Neural progenitor cell (in vitro differentiated cells): ENCODE measurements around the gene DUSP18. TPM values are rescaled to one million over a fixed set of nuclear protein-coding genes. Genes with fewer than 3 reads are reported as not detected.

ENCODE experiments used
- DNase-seq: peaks from one replicate; pipeline ENCODE4 v3.0.0-alpha.2; 2016; ENCODE audit warnings: low spot score
- H2AFZ ChIP-seq: fragments of 200-600 bp; sonication (generic); replicated peaks from 2 replicates; pipeline ENCODE4 v1.6.1; 2016; ENCODE audit warnings: antibody characterized with exemption
- H3F3A ChIP-seq: fragments of 200-600 bp; sonication (generic); 2 replicates; pipeline ENCODE4 v1.6.1; 2016; ENCODE audit warnings: antibody characterized with exemption, low read depth
- H3K27ac ChIP-seq: fragments of 200-600 bp; sonication (generic); 2 replicates; pipeline ENCODE4 v1.5.1; 2016; ENCODE audit warnings: mild to moderate bottlenecking
- H3K27me3 ChIP-seq: fragments of 200-600 bp; sonication (generic); 2 replicates; pipeline ENCODE4 v1.6.1; 2016; ENCODE audit warnings: mild to moderate bottlenecking, moderate library complexity
- H3K36me3 ChIP-seq: fragments of 200-600 bp; sonication (generic); 2 replicates; pipeline ENCODE4 v1.5.1; 2016
- H3K4me1 ChIP-seq: fragments of 200-600 bp; sonication (generic); 2 replicates; pipeline ENCODE4 v1.6.1; 2016; ENCODE audit warnings: mixed run types
- H3K4me2 ChIP-seq: fragments of 200-600 bp; sonication (generic); 2 replicates; pipeline ENCODE4 v1.6.1; 2016
- H3K4me3 ChIP-seq: fragments of 200-600 bp; sonication (generic); 2 replicates; pipeline ENCODE4 v1.5.1; 2016
- H3K79me2 ChIP-seq: fragments of 200-600 bp; sonication (generic); 2 replicates; pipeline ENCODE4 v1.6.1; 2016; ENCODE audit warnings: low read depth
- H3K9ac ChIP-seq: fragments of 200-600 bp; sonication (generic); 2 replicates; pipeline ENCODE4 v1.6.1; 2016
- H3K9me3 ChIP-seq: fragments of 200-600 bp; sonication (generic); 2 replicates; pipeline ENCODE4 v1.5.1; 2016; ENCODE audit warnings: low read depth
- H4K20me1 ChIP-seq: fragments of 200-600 bp; sonication (generic); 2 replicates; pipeline ENCODE4 v1.6.1; 2016; ENCODE audit warnings: low read depth
- H3K27ac Mint-ChIP-seq: 3 replicates; pipeline ENCODE4 v1.8.0; 2021; ENCODE audit warnings: mixed read lengths
- H3K27me3 Mint-ChIP-seq: 2 replicates; pipeline ENCODE4 v1.8.0; 2022; ENCODE audit warnings: low read depth, mild to moderate bottlenecking, inconsistent platforms, moderate library complexity, mixed read lengths; ENCODE audit not compliant: insufficient read depth
- H3K36me3 Mint-ChIP-seq: 3 replicates; pipeline ENCODE4 v1.8.0; 2021; ENCODE audit warnings: mixed read lengths
- H3K4me1 Mint-ChIP-seq: 3 replicates; pipeline ENCODE4 v1.8.0; 2021; ENCODE audit warnings: mixed read lengths
- H3K4me3 Mint-ChIP-seq: 3 replicates; pipeline ENCODE4 v1.8.0; 2021; ENCODE audit warnings: mild to moderate bottlenecking, moderate library complexity, mixed read lengths
- H3K9me3 Mint-ChIP-seq: 3 replicates; pipeline ENCODE4 v1.8.0; 2020; ENCODE audit warnings: mixed read lengths
- EZH2 ChIP-seq: fragments of 200-600 bp; sonication (generic); IDR thresholded peaks from 2 replicates; pipeline ENCODE4 v1.6.1; 2017; ENCODE audit warnings: antibody characterized with exemption, mild to moderate bottlenecking, moderate library complexity
- EZH2phosphoT487 ChIP-seq: fragments of 200-600 bp; sonication (generic); IDR thresholded peaks from 2 replicates; pipeline ENCODE4 v1.6.1; 2017; ENCODE audit warnings: antibody characterized with exemption
- total RNA-seq: library from RNA; depleted of rRNA; stranded (reverse); fragments of >200 nt; gene quantifications from 2 replicates; pipeline ENCODE4 v1.2.3, GENCODE V29; 2015; ENCODE audit warnings: low replicate concordance
- TF ChIP-seq, protein P1 (sequence below): fragments of 200-600 bp; sonication (generic); IDR thresholded peaks from 2 replicates; pipeline ENCODE4 v1.5.1; 2017; ENCODE audit warnings: antibody characterized with exemption, mild to moderate bottlenecking

DUSP18 gene
- total RNA-seq, 1 donor from 2014 or later: 3.1 TPM

DNA sequence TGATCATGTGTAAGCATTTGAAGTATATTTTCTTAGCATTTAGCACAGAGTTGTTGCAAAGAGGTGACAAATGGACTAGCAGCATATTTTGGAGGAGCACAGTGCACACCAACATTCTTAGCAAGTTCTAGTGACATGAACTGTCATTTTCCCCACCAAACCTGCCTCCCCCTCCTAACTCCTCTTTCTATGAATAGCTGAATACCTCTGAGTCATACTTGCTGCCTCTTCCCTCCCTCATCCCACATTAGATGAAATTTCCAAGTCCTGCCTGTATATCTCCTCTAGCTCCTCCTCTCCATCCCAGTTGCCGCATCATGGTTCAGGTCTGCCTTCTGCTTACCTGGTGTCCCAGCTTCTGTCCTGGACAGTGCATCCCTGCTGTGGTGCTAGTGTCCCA, 34.2 kb upstream of the DUSP18 start:
- no peak overlapping the region for H3K4me3 Mint-ChIP-seq

DNA sequence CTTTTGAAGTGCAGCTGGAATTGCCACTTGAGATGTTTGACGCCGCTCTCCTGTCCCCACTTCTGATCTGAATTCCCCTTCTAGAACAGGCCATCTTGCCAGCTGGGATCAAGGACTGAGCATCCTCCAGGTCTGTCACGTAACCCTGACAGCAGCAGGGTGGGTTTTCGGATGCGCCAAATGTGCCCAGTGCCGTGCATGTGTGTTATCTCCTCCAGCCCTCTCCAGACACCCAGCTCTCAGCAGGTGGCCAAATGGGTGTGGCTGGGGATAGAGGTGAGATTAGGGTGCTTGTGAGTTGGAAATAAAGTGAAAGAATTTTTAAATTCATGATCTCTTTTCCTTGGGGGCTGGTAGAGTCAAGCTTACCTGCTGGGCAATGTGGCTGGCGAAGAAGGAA, 30.3 kb upstream of the DUSP18 start:
- Histone ChIP-seq H3F3A (peaks cover 6% of the 10 kb centered on the region), H3K9ac (no peak overlapping the region), H3K9me3 (no peaks in the 10 kb centered on the region), H3K36me3 (no peaks in the 10 kb centered on the region), H3K4me3 (no peak overlapping the region), H3K79me2 (no peaks in the 10 kb centered on the region), H3K4me2 (no peak overlapping the region), H3K27ac (no peak overlapping the region), H3K27me3 (peaks cover 48% of the 10 kb centered on the region), H4K20me1 (peaks cover 8% of the 10 kb centered on the region), H3K4me1 (no peaks in the 10 kb centered on the region), H2AFZ (no peak overlapping the region)
- Mint-ChIP-seq H3K4me3 (no peak overlapping the region), H3K36me3 (no peaks in the 10 kb centered on the region), H3K27me3 (peaks cover 19% of the 10 kb centered on the region), H3K9me3 (no peaks in the 10 kb centered on the region), H3K27ac (no peak overlapping the region), H3K4me1 (peaks cover 18% of the 10 kb centered on the region)
- TF ChIP-seq EZH2phosphoT487 (no peak), EZH2 (no peak)
- TF ChIP-seq, protein P1, sequence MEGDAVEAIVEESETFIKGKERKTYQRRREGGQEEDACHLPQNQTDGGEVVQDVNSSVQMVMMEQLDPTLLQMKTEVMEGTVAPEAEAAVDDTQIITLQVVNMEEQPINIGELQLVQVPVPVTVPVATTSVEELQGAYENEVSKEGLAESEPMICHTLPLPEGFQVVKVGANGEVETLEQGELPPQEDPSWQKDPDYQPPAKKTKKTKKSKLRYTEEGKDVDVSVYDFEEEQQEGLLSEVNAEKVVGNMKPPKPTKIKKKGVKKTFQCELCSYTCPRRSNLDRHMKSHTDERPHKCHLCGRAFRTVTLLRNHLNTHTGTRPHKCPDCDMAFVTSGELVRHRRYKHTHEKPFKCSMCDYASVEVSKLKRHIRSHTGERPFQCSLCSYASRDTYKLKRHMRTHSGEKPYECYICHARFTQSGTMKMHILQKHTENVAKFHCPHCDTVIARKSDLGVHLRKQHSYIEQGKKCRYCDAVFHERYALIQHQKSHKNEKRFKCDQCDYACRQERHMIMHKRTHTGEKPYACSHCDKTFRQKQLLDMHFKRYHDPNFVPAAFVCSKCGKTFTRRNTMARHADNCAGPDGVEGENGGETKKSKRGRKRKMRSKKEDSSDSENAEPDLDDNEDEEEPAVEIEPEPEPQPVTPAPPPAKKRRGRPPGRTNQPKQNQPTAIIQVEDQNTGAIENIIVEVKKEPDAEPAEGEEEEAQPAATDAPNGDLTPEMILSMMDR: no peak
- no peak for DNase-seq

More for the DNA sequence above, 34.2 kb upstream of the DUSP18 start:
- Histone ChIP-seq H3K27ac (no peak overlapping the region), H3K9ac (no peak overlapping the region), H3K36me3 (no peaks in the 10 kb centered on the region), H4K20me1 (no peaks in the 10 kb centered on the region), H3K4me3 (no peak overlapping the region), H3K4me2 (no peak overlapping the region), H3K4me1 (no peaks in the 10 kb centered on the region), H3F3A (no peaks in the 10 kb centered on the region), H2AFZ (no peak overlapping the region), H3K27me3 (peaks cover 13% of the 10 kb centered on the region), H3K79me2 (no peaks in the 10 kb centered on the region), H3K9me3 (no peaks in the 10 kb centered on the region)
- no peak overlapping the region for H3K27ac Mint-ChIP-seq
- peaks cover 15% of the 10 kb centered on the region for H3K27me3 Mint-ChIP-seq
- no peaks in the 10 kb centered on the region for H3K9me3 Mint-ChIP-seq
- TF ChIP-seq, protein P1: no peak
- TF ChIP-seq EZH2 (no peak), EZH2phosphoT487 (no peak)
- H3K36me3 Mint-ChIP-seq: no peaks in the 10 kb centered on the region
- DNase-seq: no peak
- peaks cover 27% of the 10 kb centered on the region for H3K4me1 Mint-ChIP-seq

DNA sequence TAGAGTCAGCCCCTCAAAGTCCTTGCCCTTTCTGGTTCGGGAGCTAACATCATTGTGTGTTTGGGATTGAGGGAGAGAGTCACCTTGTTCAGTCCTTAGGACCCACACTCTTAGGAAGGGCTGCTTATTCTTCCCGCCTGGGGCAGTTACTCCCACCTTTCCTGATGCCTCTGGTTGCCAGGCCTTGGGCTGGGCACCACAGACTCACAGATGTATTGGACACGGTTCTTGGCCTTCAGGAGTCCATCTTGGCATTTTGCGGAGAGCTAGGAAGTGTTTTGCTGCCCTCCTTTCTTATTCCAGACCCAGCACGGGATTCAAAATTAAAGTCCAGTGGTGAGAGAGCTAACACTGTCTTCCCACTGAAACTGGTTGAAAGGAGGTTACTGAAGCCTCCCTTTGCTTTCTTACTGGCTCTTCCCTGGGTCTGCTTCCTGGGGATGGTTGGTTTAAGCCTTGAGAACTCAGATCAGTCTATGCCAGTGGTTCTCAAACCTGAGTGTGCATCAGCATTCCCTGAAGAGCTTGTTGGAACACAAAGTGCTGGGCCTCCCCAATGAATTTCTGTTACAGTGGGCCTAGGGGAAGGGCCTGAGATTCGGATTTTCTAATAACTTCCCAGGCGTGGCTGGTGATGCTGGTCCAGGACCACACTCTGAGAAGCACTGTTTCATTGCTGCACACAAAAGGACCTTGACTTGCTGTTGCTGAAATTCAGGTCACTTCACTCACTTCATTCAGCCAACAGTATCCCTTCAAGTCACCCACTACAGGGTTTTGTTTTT, 28.4 kb upstream of the DUSP18 start:
- Mint-ChIP-seq H3K36me3 (no peaks in the 10 kb centered on the region), H3K9me3 (no peaks in the 10 kb centered on the region), H3K27ac (peak overlapping the region; percentile 36), H3K4me1 (peaks cover 19% of the 10 kb centered on the region), H3K4me3 (peak overlapping the region; percentile 86), H3K27me3 (peaks cover 19% of the 10 kb centered on the region)
- H3K4me3 ChIP-seq: no peak overlapping the region
- no peak overlapping the region for H3K27ac ChIP-seq
- H3K9ac ChIP-seq: no peak overlapping the region
- no peaks in the 10 kb centered on the region for H3K79me2 ChIP-seq
- H3K9me3 ChIP-seq: no peaks in the 10 kb centered on the region
- no peak for DNase-seq
- no peaks in the 10 kb centered on the region for H3K4me1 ChIP-seq
- peaks cover 8% of the 10 kb centered on the region for H4K20me1 ChIP-seq
- peaks cover 48% of the 10 kb centered on the region for H3K27me3 ChIP-seq
- no peak overlapping the region for H2AFZ ChIP-seq
- H3K4me2 ChIP-seq: no peak overlapping the region
- TF ChIP-seq EZH2: no peak
- TF ChIP-seq, protein P1: no peak
- TF ChIP-seq EZH2phosphoT487: no peak
- H3K36me3 ChIP-seq: no peaks in the 10 kb centered on the region
- peaks cover 6% of the 10 kb centered on the region for H3F3A ChIP-seq
